NCI-H1694 (cell line): ENCODE measurements around the gene PI4K2A.
"Not testable (repeated sequence)": the region's sequence is repeated elsewhere in the genome, so short reads cannot be mapped to it uniquely, and the experiment has no call there.

ENCODE experiments used
- DNase-seq: peaks from one replicate; lab custom pipeline; 2025; lab: John Stamatoyannopoulos, UW

PI4K2A gene

DNA sequence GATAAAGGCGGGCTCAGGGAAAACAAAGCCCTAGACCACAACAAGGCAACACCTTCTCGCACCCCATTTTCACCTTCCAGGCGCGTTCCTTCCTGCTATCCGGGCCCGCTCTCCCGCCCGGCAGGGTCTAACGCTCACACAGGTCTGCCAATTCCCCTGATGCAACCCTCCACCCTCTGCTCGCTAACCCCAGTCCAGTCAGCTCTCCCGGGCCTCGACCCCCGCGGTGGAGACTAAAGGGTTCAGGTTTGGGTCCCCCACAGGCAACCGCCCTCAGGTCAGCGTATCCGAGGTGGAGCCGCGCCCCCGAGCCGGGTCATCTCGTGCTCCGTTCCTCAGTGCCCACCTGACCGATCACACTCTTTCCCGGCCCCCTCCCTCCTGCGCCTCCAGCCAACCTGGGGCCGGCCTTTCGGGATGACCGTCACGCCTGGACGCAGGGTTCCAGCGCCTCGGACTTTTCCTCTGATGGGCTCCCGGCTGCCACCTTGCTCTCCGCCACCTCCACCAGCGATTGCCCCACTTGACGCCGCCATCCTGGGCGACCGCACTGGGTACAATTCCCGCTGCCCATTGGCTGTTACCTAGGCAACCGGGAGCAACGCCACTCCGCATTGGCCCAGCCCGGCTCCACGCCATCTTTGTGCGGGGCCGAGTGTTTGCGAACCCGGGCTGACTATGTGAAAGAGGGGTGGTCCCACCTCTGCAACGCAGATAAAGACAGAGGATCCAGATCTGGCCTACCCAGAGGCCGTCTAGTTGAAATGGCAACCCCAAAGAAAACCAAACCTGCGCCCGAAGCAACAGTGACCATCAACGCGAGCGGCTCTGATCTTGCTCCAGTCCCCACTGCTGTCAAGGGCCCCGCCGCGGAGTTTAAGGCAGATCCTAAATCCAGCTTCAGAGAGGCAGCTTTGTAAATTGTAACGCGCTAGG lies 7.3 kb upstream of the PI4K2A start, which contains the start of gene MORN4:
Gene MORN4 (minus strand): TSS at position 552 of the 936 bp plus-strand sequence. CDS start 13,847 bp downstream, outside the sequence.
- DNase-seq = peak; percentile 38

DNA sequence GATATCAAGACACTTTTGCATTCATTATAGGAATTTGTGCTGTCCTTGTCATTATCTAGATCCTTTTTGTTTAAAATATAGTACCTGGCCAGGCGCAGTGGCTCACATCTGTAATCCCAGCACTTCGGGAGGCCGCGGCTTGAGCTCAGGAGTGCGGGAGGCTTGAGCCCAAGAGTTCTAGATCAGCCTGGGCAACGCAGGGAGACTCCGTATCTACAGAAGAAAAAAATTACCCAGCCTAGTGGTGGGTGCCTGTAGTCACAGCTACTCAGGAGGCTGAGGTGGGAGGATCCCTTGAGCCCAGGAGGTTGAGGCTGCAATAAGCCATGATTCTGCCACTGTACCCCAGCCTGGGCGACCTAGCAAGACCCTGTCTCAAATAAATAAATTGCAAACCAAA lies 6.5 kb upstream of the PI4K2A start:
- no peak for DNase-seq

GRCh38 chr10:97635577-97635976 lies 4.9 kb upstream of the PI4K2A start:
- no peak for DNase-seq

DNA sequence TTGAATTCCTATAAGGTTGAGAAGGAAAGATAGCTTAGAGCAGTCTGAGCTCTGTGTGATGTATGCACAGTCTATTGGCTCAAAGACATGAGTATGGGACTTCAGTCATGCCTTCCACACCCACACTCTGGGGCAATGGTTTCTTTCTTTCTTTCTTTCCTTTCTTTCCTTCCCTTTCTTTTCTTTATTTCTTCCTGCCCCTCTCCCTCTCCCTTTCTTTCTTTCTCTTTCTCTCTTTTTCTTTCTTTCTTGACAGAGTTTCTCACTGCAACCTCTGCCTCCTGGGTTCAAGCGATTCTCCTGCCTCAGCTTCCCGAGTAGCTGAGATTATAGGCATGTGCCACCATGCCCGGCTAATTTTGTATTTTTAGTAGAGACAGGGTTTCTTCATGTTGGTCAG lies 1.4 kb upstream of the PI4K2A start:
- DNase-seq = not testable (repeated sequence)

- no peak for DNase-seq
Measured at GRCh38 chr10:97640868-97641811, 669 bp downstream of the PI4K2A start.

GRCh38 chr10:97642471-97643159 lies 2.1 kb downstream of the PI4K2A start:
- not testable (repeated sequence) for DNase-seq

- DNase-seq = no peak
Measured at GRCh38 chr10:97643441-97643985, 3.0 kb downstream of the PI4K2A start.

DNA sequence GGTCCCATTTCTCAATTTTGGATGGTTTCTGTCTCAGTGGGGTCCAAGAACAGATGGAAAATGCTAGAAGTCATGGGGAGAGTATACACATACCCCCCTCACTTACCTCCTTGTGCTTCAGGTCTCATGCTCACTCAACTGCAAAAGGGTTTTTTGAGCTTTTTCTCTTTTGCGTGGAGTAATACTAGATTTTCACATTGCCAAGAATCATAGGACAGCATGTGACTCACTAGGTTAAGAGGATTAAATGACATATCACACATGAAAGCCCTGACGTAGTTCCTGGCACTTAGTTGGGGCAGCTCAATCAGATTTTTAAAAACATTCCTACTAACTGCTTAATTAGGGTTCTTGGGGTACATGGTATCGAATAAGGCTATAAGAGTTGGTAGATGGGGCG lies 4.5 kb downstream of the PI4K2A start:
- DNase-seq = no peak

GRCh38 chr10:97647556-97647955 lies 7.1 kb downstream of the PI4K2A start:
- DNase-seq = no peak

- no peak for DNase-seq
Measured at GRCh38 chr10:97648562-97649404, 8.3 kb downstream of the PI4K2A start.

GRCh38 chr10:97649405-97649750 lies 8.9 kb downstream of the PI4K2A start:
- not testable (repeated sequence) for DNase-seq

DNA sequence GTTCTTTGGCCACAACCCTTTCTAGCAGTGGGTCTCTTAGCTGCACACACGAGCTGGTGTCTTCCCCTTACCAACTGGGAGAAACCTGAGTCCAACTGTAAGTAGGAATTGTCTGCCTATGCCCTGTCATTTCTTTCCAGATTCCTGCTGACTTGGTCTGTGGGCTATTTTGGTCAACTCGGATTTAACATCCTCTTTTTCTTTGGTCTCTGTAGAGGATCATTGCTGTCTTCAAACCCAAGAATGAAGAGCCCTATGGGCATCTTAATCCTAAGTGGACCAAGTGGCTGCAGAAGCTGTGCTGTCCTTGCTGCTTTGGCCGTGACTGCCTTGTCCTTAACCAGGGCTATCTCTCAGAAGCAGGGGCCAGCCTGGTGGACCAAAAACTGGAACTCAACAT lies 10.3 kb downstream of the PI4K2A start:
- no peak for DNase-seq

- DNase-seq = no peak
Measured at GRCh38 chr10:97651773-97652172, 11.3 kb downstream of the PI4K2A start.

DNA sequence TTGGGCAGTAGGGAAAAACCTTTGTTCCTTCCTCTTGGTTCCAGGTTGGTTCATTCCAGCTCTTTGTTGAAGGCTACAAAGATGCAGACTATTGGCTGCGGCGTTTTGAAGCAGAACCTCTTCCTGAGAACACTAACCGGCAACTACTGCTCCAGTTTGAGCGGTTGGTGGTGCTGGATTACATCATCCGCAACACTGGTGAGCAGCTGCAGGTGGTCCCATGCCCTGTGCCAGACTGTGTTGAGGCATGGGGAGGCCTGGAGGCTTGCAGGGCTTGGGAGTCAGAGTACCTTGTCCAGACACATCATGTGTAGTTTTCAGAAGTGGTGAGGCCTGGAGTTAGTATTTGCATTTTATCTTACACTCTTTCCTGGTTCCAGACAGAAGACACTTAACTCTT lies 16.3 kb downstream of the PI4K2A start:
- DNase-seq = no peak

DNA sequence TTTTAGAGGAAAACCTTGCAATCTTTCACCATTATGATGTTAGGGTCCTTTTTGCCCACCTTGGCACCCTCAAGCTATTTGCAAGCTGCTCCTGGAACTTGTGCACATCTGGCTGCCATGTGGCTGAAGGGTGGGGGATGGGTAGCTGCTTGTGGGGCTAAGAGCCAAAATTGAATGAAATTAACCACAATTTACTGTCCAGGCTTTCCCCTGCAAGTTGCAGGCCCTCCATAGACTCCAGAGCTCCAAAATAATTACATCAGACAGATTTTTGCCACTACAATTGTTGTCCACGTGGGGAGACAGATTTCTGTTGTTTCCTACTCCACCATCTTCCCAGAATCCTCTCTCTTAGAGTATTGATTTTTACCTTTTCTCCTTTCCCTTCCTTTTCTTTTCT lies 19.1 kb downstream of the PI4K2A start:
- no peak for DNase-seq

GRCh38 chr10:97664282-97664850 lies 23.9 kb downstream of the PI4K2A start:
- no peak for DNase-seq

GRCh38 chr10:97666992-97667391 lies 26.5 kb downstream of the PI4K2A start:
- DNase-seq = no peak

- no peak for DNase-seq
Measured at GRCh38 chr10:97667463-97667862, 27.0 kb downstream of the PI4K2A start.

DNA sequence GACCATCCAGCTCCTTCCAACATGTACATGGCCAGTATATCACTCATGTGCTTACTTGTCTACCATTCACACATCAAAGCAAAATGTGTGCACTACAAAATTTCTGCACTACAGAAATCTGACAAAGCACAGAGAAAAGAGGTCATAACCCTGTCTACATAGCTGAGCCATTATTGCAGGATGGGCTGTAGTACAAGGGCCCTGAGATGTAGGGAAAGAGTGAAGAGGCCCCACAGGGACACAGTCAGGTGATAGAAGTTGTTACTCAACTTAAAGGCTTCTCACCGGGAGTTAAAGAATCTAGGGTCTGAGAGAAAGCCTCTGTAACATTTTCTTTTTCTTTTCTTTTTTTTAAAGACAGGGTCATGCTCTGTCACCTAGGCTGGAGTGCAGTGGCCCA lies 29.1 kb downstream of the PI4K2A start:
- DNase-seq = no peak

- no peak for DNase-seq
Measured at GRCh38 chr10:97673736-97674525, 33.5 kb downstream of the PI4K2A start.
